Measurements from ENCODE around the gene SH2D4B.

Gene SH2D4B

DNA sequence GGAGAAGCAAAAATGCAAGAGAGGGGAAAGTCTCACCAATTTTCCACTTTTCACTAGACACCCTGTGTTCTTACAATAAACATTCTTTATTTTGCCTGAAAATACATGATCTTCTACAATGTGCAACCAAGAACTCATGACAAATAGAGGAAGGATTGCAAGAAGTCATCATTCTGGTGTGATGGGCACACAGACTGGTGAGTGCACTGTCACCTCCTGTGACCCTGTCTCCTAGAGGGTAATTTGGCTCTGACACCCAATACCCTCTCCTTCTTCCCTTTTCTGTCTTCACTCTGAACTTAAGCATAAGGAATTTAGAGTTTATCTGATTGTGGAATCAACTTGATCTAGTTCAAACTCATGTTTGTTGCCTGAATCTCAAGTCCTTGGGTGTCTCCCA, 153.7 kb downstream of the SH2D4B start:
- no peak for DNase-seq (ENCODE audit: low read depth)

DNA sequence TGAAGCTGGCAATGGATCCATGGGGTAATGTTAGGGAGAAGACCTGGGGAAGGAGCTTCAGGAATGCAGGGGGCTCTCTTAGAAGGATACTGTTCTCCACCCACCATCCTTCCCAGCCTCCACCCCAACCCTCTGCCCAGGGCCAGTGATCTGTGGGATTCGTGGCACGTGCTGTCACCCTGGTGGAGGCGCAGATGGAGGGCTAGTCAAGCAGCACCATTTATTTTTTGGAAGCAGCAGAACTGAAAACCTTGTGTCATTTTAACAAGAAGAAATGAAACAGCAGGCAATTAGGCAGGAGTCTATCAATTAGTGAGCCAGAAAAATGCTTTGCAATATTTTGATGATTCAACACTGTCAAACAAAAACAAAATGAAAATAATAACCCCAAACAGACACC, 155.9 kb downstream of the SH2D4B start:
- no peak for DNase-seq (ENCODE audit: low read depth)

DNA sequence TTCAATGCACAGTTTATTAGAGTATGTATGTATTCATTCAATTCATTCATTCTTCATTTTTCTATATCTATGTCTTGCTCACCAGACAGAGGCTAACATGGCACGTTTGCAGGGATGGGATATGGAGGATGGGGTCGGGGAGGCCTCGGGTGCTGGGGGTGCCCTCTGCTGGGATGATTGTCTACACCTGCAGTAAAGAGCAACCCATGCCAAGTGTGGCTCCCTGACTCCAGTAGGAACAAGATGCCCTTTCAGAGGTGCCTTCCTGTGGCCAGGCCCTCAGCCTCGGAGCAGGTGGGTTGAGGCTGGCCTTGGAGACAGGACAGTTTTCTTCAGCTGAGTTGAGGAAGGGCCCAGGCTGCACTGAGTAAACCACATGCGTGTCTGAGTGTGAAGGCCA, 157.2 kb downstream of the SH2D4B start:
- no peak for DNase-seq (ENCODE audit: low read depth)

Data from ELR (cell line).